ENCODE data around the gene FAM120A.

DNA sequence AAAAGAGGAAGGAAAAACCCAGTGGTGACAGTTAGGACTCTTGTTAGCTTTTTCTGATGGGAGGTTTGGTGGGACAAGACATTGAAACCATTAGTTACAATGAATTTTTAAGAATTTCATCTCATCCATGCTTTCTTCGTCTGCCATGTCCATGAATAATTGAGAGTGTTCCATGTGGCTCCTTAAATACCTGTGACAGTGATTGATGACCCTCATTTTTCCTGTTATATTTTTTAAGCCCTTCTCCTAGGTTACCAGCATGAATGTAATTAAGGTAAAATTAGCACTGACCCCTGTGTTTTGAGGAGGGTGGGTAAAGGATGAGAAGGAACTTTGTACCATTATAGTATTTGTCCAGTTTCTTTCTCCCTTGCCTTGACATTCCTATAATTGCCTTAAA, 101.4 kb downstream of the FAM120A start:
- TF ChIP-seq, protein P1, sequence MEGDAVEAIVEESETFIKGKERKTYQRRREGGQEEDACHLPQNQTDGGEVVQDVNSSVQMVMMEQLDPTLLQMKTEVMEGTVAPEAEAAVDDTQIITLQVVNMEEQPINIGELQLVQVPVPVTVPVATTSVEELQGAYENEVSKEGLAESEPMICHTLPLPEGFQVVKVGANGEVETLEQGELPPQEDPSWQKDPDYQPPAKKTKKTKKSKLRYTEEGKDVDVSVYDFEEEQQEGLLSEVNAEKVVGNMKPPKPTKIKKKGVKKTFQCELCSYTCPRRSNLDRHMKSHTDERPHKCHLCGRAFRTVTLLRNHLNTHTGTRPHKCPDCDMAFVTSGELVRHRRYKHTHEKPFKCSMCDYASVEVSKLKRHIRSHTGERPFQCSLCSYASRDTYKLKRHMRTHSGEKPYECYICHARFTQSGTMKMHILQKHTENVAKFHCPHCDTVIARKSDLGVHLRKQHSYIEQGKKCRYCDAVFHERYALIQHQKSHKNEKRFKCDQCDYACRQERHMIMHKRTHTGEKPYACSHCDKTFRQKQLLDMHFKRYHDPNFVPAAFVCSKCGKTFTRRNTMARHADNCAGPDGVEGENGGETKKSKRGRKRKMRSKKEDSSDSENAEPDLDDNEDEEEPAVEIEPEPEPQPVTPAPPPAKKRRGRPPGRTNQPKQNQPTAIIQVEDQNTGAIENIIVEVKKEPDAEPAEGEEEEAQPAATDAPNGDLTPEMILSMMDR (IDR thresholded peaks at IDR 0.05) = no peak
- no peak for TF ChIP-seq EP300 (IDR thresholded peaks at IDR 0.05)
